Thyroid gland (tissue), 4 donors: Measurements from ENCODE around the gene PNMA8B. TPM values are rescaled to one million over a fixed set of nuclear protein-coding genes. Genes with fewer than 3 reads are reported as not detected.

Source experiments
- DNase-seq, 2 donors: peaks; one replicate each; pipeline ENCODE4 v3.0.0-alpha.2; 2019
- H3K27ac ChIP-seq, 3 donors: fragments of 200-600 bp; sonication (generic); 1 replicate in 2 of 3; 2 replicates in 1 of 3; pipeline ENCODE4 v1.5.1; 2016 to 2019; ENCODE audit warnings: mild to moderate bottlenecking in 1 of 3, moderate library complexity in 1 of 3
- H3K27me3 ChIP-seq: fragments of 200-600 bp; sonication (generic); one replicate; pipeline ENCODE4 v1.5.1; 2019
- H3K36me3 ChIP-seq, 2 donors: fragments of 200-600 bp; sonication (generic); one replicate each; pipeline ENCODE4 v1.5.1; 2016 to 2019
- H3K4me1 ChIP-seq, 2 donors: fragments of 200-600 bp; sonication (generic); one replicate each; pipeline ENCODE4 v1.5.1; 2017 to 2019
- H3K4me3 ChIP-seq, 3 donors: fragments of 200-600 bp; sonication (generic); replicated peaks in 1 of 3; 1 replicate in 2 of 3; 2 replicates in 1 of 3; pipeline ENCODE4 v1.5.1; 2016; ENCODE audit warnings: mild to moderate bottlenecking in 1 of 3
- H3K9me3 ChIP-seq: fragments of 200-600 bp; sonication (generic); one replicate; pipeline ENCODE4 v1.5.1; 2017
- CTCF ChIP-seq, 6 experiments: fragments of 200-600 bp in 3 of 6; fragments of 450-650 bp in 3 of 6; sonication (generic) in 3 of 6; IDR thresholded peaks; one replicate each; pipeline ENCODE4 v1.5.1; 2016 to 2019; ENCODE audit warnings: antibody characterized with exemption in 6 of 6, mild to moderate bottlenecking in 2 of 6, inconsistent platforms in 1 of 6, moderate library complexity in 1 of 6
- POLR2A ChIP-seq, 2 donors: fragments of 450-650 bp; IDR thresholded peaks; one replicate each; pipeline ENCODE4 v1.6.1; 2017; ENCODE audit warnings: antibody characterized with exemption in 2 of 2, mild to moderate bottlenecking in 2 of 2, moderate library complexity in 1 of 2
- WGBS, 2 donors: methylation state at CpG; one replicate each; pipeline ENCODE4 v1.1.5; 2017; 5-methylcytosine and 5-hydroxymethylcytosine counted together
- intact Hi-C: fragments of 100-400 bp; cut with DNase I; formaldehyde crosslinking; loops from one replicate; pipeline ENCODE4 v1.15.1; 2023
- total RNA-seq, 4 donors: library from RNA; depleted of rRNA; stranded (reverse); fragments of >200 nt; gene quantifications; one replicate each; pipeline ENCODE4 v1.2.3, GENCODE V29; 2016

The PNMA8B gene
- total RNA-seq, 4 donors from 2014 or later = 1.3 to 1.5 (median 1.5) TPM

GRCh38 chr19:46517471-46517870 lies 21.8 kb upstream of the PNMA8B start:
- no peak overlapping the region for H3K4me3 ChIP-seq
- intact Hi-C loops = no loop called here
- WGBS, 2 donors = 95 to 96% methylated on average over 6 of the region's 6 CpGs

DNA sequence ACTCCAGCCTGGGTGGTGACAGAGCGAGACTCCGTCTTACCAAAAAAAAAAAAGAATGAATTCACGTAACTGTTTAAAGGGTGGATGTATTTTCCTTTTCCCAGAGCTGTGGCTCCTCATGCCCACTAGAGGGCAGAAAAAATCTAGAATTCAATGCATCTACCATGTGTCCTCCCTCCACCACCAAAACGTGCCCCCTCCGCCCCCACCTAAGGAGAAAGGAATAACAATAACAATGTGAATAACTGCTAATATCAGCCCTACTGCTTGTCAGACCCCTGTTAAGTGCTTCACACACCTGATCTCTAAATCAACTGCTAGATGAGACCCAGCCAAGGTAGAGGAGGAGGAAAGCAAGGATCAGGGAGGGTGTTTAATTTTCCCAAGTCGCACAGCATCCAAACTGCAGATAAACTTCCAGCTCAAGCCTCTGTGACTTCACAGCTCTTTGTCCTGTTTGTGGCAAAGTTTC lies 20.2 kb upstream of the PNMA8B start:
- DNase-seq = no peak
- intact Hi-C loops = no loop called here
- TF ChIP-seq POLR2A (IDR thresholded peaks at IDR 0.05) = no peak
- peak; percentile 21 to 67 (median 52) for TF ChIP-seq CTCF (IDR thresholded peaks at IDR 0.05)
- H3K9me3 ChIP-seq = no peaks in the 10 kb centered on the region
- no peaks in the 10 kb centered on the region for H3K36me3 ChIP-seq
- peaks cover 0 to 4% of the 10 kb centered on the region in 2 donors for H3K4me1 ChIP-seq
- no peak overlapping the region for H3K4me3 ChIP-seq
- no peaks in the 10 kb centered on the region for H3K27me3 ChIP-seq
- 21 to 23% methylated on average over 6 of the region's 6 CpGs for WGBS, 2 donors
- no peak overlapping the region for H3K27ac ChIP-seq

More at GRCh38 chr19:46517471-46517870, 21.8 kb upstream of the PNMA8B start:
- no peak for DNase-seq
- Histone ChIP-seq H3K27ac (no peak overlapping the region), H3K36me3 (no peaks in the 10 kb centered on the region), H3K4me1 (peaks cover 0 to 4% of the 10 kb centered on the region in 2 donors), H3K9me3 (no peaks in the 10 kb centered on the region), H3K27me3 (no peaks in the 10 kb centered on the region)
- TF ChIP-seq POLR2A (IDR thresholded peaks at IDR 0.05) (no peak), CTCF (IDR thresholded peaks at IDR 0.05) (no peak)

DNA sequence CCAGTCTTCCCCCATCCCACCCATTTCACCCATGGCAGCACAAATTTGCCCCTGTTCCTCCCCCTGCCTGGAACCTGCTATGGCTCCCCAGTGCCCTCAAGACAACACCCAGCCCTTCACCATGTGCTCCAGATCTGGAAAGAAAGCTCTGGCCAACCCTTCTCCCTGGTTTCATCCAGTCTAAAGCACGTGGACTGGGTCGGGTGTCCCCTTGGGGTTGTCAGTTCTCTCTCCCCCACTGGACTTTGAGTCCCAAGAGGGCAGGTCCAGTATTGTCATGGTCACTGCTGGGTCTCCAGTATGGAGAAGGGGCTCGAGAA lies 19.6 kb upstream of the PNMA8B start:
- intact Hi-C loops = no loop called here
- no peak for TF ChIP-seq POLR2A (IDR thresholded peaks at IDR 0.05)
- Histone ChIP-seq H3K9me3 (no peaks in the 10 kb centered on the region), H3K4me3 (no peak overlapping the region), H3K36me3 (no peaks in the 10 kb centered on the region), H3K27ac (no peak overlapping the region), H3K4me1 (peaks cover 0 to 4% of the 10 kb centered on the region in 2 donors), H3K27me3 (no peaks in the 10 kb centered on the region)
- no peak for DNase-seq
- WGBS, 2 donors = 64 to 74% methylated on average over 3 of the region's 3 CpGs

DNA sequence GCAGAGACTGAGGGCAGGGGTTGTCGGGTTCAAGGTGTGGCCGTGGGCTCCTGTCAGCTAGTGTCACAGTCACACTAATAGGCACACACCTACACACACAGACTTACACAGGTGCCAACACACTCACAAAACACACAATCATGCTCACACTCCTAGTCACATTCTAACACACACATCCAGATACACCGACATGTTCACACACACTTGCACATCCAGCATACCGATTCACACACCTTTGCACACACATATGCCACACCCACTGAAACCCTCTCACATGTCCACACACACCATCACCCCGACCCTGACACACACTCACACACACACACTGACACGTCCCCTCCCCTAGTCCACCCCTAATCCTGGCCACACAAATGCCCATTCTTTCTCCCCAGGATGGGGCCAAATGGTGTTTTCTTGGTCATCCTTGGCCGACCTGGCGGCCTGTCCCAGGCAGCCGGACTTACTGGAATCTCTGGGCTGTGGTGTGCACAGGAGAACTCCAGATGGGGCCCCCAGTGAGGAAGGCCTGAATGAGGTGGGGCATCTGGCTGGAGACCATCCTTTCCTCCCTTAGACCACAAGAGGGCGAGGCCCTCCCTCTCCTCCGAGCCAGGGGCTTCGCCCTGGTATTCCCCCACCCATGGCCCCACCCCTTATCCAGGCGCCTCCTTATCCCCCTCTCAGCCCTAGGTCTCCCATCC lies 19.1 kb upstream of the PNMA8B start:
- no peaks in the 10 kb centered on the region for H3K27me3 ChIP-seq
- no peak overlapping the region for H3K27ac ChIP-seq
- H3K9me3 ChIP-seq = no peaks in the 10 kb centered on the region
- no peak for TF ChIP-seq CTCF (IDR thresholded peaks at IDR 0.05)
- no peak for TF ChIP-seq POLR2A (IDR thresholded peaks at IDR 0.05)
- intact Hi-C loops = no loop called here
- WGBS, 2 donors = 72% methylated on average over 13 of the region's 13 CpGs
- no peak for DNase-seq
- no peaks in the 10 kb centered on the region for H3K36me3 ChIP-seq
- H3K4me3 ChIP-seq = no peak overlapping the region
- H3K4me1 ChIP-seq = peaks cover 0 to 4% of the 10 kb centered on the region in 2 donors

DNA sequence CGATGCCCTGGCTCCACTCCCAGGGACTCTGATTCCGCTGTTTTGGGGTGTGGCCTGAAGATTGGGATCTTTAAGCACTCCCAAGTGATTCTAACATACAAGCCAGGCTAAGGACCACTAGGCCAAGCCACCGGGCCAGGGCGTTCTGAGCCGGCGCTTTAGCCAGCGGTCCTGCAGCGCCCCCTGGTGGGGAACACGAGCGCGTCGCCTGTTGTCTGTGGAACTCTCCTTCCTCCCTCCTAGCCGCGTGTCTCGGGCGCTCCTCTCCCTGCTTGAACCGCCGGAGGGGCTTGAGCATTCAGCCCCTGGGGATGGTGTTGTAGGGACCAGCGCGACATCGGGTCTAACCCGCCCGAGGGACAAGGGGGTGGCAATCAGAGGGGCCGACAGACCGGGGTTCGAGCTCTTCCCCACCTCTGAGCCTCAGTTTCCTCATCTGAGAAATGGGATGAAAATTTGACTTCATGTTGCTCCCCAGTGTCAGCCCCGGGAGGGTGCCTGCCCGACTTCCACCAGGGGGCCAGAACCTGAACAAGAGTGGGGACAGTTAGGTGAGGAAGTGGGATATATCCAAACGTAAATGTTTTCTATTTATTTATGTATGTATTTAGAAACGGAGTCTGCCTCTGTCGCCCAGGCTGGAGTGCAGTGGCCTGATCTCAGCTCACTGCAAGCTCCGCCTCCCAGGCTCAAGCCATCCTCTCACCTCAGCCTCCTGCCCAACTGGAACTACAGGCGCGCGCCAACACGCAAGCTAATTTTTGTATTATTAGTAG lies 18.0 kb upstream of the PNMA8B start:
- H3K4me1 ChIP-seq = peaks cover 0 to 4% of the 10 kb centered on the region in 2 donors
- H3K36me3 ChIP-seq = no peaks in the 10 kb centered on the region
- no peaks in the 10 kb centered on the region for H3K9me3 ChIP-seq
- no peak overlapping the region for H3K4me3 ChIP-seq
- TF ChIP-seq CTCF (IDR thresholded peaks at IDR 0.05) (peak; percentile 84 to 100 (median 93)), POLR2A (IDR thresholded peaks at IDR 0.05) (no peak)
- H3K27me3 ChIP-seq = no peaks in the 10 kb centered on the region
- 38 to 41% methylated on average over 22 to 24 of the region's 36 CpGs for WGBS, 2 donors
- intact Hi-C loops = no loop called here
- peak; percentile 73 to 80 for DNase-seq
- H3K27ac ChIP-seq = no peak overlapping the region
